Fibroblast of gingiva (primary cell): ENCODE data around the gene PIEZO1.
"Not testable (repeated sequence)": the region's sequence is repeated elsewhere in the genome, so short reads cannot be mapped to it uniquely, and the experiment has no call there.

Experiments
- DNase-seq: peaks from one replicate; pipeline ENCODE4 v3.0.0-alpha.2; 2011; ENCODE audit warnings: low read depth

The PIEZO1 gene

GRCh38 chr16:88688013-88688778, 96.8 kb downstream of the PIEZO1 start:
- no peak for DNase-seq

- no peak for DNase-seq
Measured at GRCh38 chr16:88687676-88688012, 97.4 kb downstream of the PIEZO1 start.

- DNase-seq = no peak
Measured at GRCh38 chr16:88687254-88687576, 97.8 kb downstream of the PIEZO1 start.

DNA sequence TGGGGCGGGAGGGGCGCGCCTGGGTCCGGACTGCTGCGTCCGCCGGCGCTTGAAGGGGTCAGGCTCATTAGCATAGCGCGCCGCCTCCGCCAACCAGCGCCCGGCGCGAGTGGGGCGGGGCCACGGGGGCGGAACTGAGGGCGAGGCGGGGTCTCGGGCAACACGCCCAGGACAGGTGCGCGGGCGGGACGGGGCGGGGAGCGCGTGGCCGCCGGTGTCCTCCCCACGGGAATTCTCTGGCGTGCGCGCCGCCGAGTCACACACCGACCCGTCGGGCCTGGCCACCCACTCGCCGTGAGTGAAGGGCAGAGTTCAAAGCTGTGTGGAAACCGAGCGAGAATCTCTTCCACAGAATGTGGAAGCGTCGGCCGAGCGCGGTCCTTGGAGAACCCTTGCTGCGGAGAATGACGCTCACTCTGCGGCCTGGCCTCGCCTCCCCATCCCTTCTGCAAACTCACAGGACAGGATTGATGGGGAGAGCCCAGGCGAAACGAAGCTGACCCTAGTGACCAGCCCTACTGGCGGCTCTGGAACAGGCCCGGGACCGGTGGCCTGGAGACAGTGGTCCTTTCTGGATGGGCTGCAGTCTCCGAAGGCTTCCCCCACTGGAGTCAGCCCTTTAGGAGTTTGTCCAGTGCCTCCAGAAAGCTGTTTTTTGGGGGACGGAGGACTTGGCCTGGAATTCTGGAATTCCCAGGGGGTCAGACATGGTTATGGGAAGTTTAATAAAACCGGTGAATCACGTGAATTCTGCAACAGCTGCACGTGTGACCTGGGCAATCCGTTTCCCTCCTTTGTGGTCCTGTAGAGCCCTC, 98.4 kb downstream of the PIEZO1 start, which contains the start of gene SNAI3:
TSS of gene SNAI3 (minus strand) at position 69 of the 815 bp plus-strand sequence. CDS start 101 bp downstream, outside the sequence.
- DNase-seq = peak; percentile 22

GRCh38 chr16:88686062-88686438, 99.0 kb downstream of the PIEZO1 start:
- no peak for DNase-seq

- DNase-seq = peak; percentile 46
Measured at GRCh38 chr16:88685156-88686061, 99.6 kb downstream of the PIEZO1 start.

DNA sequence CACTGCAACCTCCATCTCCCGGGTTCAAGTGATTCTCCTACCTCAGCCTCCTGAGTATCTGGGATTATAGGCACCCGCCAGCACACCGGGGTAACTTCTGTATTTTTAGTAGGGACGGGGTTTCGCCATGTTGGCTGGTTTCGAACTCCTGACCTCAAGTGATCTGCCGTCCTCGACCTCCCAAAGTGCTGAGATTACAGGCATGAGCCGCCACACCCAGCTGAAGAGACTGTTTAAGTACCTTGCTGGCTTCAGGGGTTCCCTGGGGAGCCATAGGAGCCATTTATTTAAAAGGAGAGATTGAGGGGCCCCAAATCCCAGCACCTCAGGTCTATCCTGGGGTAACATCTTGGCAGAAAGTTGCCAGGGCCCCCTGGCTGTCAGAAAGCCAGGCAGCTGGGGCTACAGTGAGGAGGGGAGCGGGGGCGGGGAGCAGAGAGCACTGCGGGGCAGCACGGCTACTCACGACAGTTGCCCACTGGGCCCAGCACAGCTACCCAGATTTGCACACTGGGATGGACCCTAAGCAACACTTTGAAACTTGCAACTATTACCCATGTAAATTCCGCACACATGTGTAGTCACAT, 100.4 kb downstream of the PIEZO1 start:
- DNase-seq = no peak

GRCh38 chr16:88681709-88682451, 103.1 kb downstream of the PIEZO1 start:
- no peak for DNase-seq

DNA sequence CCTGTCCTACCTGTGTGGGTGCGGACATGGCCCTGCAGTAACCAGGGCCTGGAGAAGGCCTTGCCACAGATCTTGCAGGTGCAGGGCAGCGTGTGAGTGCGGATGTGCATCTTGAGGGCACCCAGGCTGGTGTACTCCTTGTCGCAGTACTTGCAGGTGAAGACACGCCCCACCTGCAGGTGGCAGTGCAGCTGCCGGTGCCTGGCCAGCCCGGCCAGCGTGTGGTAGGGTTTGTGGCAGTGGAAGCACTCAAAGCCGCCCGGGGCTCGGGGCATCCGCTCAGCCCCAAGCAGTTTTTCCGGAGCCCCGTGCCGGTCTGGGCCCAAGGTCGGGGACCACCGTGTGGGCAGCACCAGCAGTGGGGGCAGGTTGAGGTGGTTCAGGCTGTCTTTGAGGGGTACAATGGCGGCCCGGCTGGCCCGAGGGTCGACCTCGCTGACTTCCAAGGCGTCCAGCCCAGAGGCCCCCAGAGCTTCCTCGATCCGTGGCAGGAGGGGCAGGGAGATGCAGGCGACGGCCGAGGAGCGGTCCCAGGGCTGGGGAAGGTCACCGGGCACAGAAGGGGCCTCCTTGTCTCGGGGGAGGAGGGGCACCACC, 103.8 kb downstream of the PIEZO1 start:
- DNase-seq = no peak

DNA sequence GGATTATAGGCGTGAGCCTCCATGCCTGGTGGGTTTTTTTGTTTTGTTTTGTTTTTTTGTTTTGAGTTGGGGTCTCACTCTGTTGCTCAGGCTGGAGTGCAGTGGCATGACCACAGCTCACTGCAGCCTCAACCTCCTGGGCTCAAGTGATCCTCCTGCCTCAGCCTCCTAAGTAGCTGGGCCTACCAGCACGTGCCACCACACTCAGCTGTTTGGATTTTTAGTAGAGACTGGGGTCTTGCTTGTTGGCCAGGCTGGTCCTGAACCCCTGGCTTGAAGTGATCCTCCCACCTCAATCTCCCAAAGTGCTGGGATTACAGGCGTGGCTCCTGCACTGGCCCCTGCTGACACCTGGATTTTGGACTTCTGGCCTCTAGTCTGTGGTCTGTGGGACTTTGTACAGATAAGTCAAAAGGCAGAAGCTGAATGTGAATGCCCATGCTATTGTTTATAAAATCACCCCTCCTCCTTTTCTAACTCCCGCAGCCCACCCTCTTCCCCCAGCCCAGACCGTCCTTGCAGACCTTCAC, 104.4 kb downstream of the PIEZO1 start:
- DNase-seq = no peak

- no peak for DNase-seq
Measured at GRCh38 chr16:88678224-88678979, 106.6 kb downstream of the PIEZO1 start.

DNA sequence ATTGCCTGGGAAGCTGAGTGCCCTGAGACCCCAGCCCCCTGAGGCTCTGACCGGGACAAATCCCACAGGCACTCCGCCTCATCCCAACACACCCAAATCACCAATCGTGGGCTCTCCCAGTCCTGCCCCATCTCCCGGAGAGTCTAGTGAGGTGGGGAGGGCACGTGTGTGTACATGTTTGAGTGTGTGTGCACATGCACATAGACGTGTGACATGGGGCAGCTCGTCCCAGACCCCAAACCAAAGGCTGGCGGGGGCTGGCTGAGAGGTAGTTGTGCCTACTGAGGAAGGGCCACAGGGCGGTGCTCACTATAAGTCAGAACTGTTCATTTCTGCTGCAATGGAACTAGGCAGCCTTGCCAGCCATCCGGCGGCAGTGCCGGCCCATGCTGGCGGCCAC, 107.3 kb downstream of the PIEZO1 start:
- DNase-seq = no peak

- DNase-seq = no peak
Measured at GRCh38 chr16:88676502-88677242, 108.3 kb downstream of the PIEZO1 start.

DNA sequence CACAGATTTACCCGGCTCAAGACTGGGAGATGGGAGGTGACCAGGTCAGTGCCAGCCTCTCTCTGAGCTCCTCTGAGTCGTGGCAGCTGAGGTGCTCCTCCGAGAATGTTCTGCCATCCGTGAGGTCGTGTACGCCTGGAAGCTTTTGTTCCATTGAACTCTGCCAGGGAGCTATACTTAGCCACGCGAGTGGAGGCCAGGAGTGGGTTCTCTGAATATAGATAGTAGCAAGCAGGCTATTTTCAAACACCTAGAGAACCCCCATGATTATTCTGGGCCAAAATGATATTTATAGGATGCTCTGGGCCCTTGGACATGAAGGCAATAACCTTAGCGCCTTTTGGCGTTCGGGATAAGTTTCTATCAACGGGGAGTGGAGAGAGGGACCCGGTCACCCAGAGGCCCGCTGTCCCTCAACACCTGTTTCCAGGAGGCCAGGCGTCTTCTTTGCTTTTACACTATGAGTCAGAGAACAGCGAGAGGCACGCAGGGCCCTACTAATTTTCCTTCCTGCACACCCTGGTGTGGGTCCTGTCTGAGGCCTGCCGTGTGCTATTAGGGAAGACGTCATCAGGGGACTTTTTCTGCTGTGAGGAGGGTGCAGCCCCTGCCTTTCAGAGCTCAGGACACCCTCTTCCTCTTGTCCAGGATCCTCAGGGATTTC, 111.2 kb downstream of the PIEZO1 start:
- DNase-seq = no peak

DNA sequence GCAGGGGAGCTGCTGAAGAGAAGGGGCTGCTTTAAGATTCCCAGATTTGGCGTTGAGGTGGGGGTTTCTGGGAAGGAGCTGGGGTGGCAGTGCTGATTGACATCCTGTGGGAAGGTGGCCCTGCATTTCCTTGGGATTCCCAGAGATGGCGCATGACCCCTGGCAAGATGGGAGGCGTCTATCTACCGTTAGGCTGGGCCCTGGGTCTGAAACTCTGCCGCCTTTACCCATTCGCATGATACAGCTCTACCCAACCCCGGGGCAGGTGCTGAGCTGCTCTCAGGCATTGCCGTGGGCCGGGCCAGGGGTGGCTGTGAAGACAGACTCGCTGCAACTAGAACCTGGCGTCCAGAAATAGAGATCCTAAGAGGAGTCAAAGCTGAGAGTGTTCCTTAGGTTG, 112.2 kb downstream of the PIEZO1 start:
- no peak for DNase-seq

GRCh38 chr16:88671806-88672205, 113.2 kb downstream of the PIEZO1 start:
- DNase-seq = no peak

GRCh38 chr16:88669980-88670379, 115.0 kb downstream of the PIEZO1 start:
- peak; percentile 91 for DNase-seq

DNA sequence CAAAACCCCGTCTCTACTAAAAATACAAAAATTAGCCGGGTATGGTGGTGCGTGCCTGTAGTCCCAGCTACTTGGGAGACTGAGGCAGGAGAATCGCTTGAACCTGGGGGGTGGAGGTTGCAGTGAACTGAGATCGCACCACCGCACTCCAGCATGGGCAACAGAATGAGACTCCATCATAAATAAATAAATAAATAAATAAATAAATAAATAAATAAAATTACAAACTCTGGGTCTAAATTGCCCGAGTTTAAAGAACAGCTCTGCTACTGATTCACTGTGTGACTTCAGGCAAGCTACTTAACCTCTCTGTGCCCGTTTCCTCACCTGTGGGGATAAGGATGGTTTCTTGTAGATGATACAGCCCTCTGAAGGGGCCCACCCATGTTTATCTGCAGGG, 115.5 kb downstream of the PIEZO1 start:
- not testable (repeated sequence) for DNase-seq

- no peak for DNase-seq
Measured at GRCh38 chr16:88667461-88667860, 117.6 kb downstream of the PIEZO1 start.
